Adipocyte (in vitro differentiated cells): Measurements from ENCODE around the gene FAM163B.

Experiments
- DNase-seq: peaks from one replicate; pipeline ENCODE4 v3.0.0-alpha.2; 2015; ENCODE audit warnings: low read depth
- H3K27me3 ChIP-seq: replicated peaks from 2 replicates; pipeline ENCODE4 v1.7.0; 2013; ENCODE audit warnings: mild to moderate bottlenecking, low read length, moderate library complexity; ENCODE audit not compliant: control insufficient read depth, insufficient read depth
- H3K36me3 ChIP-seq: 2 replicates; pipeline ENCODE4 v1.7.0; 2013; ENCODE audit warnings: low read length, mild to moderate bottlenecking, moderate library complexity; ENCODE audit not compliant: control insufficient read depth, insufficient read depth, severe bottlenecking
- H3K4me1 ChIP-seq: 2 replicates; pipeline ENCODE4 v1.7.0; 2013; ENCODE audit warnings: mild to moderate bottlenecking, low read length, moderate library complexity; ENCODE audit not compliant: control insufficient read depth, insufficient read depth
- H3K4me3 ChIP-seq: 2 replicates; pipeline ENCODE4 v1.7.0; 2013; ENCODE audit warnings: mild to moderate bottlenecking, low read length, moderate library complexity
- H3K9ac ChIP-seq: 2 replicates; pipeline ENCODE4 v1.7.0; 2013; ENCODE audit warnings: mild to moderate bottlenecking, low read length, moderate library complexity
- H3K9me3 ChIP-seq: 2 replicates; pipeline ENCODE4 v1.7.0; 2013; ENCODE audit warnings: mild to moderate bottlenecking, low read length, moderate library complexity; ENCODE audit not compliant: control insufficient read depth

Gene FAM163B

GRCh38 chr9:133645021-133645765, 36.0 kb upstream of the FAM163B start:
- Histone ChIP-seq H3K4me3 (no peak overlapping the region), H3K36me3 (no peaks in the 10 kb centered on the region), H3K27me3 (peaks cover 82% of the 10 kb centered on the region), H3K9me3 (no peaks in the 10 kb centered on the region), H3K9ac (no peak overlapping the region), H3K4me1 (no peaks in the 10 kb centered on the region)
- no peak for DNase-seq

- peaks cover 82% of the 10 kb centered on the region for H3K27me3 ChIP-seq
- H3K9me3 ChIP-seq = no peaks in the 10 kb centered on the region
- H3K9ac ChIP-seq = no peak overlapping the region
- no peak overlapping the region for H3K4me3 ChIP-seq
- no peaks in the 10 kb centered on the region for H3K36me3 ChIP-seq
- DNase-seq = no peak
- H3K4me1 ChIP-seq = no peaks in the 10 kb centered on the region
Measured at GRCh38 chr9:133643978-133644760, 35.0 kb upstream of the FAM163B start.

- H3K9ac ChIP-seq = no peak overlapping the region
- no peak overlapping the region for H3K4me3 ChIP-seq
- H3K27me3 ChIP-seq = peaks cover 81% of the 10 kb centered on the region
- no peak for DNase-seq
- H3K9me3 ChIP-seq = no peaks in the 10 kb centered on the region
- no peaks in the 10 kb centered on the region for H3K36me3 ChIP-seq
- no peaks in the 10 kb centered on the region for H3K4me1 ChIP-seq
Measured at GRCh38 chr9:133643362-133643755, 34.2 kb upstream of the FAM163B start.

GRCh38 chr9:133642708-133643361, 33.6 kb upstream of the FAM163B start:
- no peak for DNase-seq
- no peaks in the 10 kb centered on the region for H3K9me3 ChIP-seq
- peaks cover 79% of the 10 kb centered on the region for H3K27me3 ChIP-seq
- H3K4me3 ChIP-seq = no peak overlapping the region
- no peaks in the 10 kb centered on the region for H3K36me3 ChIP-seq
- H3K4me1 ChIP-seq = no peaks in the 10 kb centered on the region
- H3K9ac ChIP-seq = no peak overlapping the region

- Histone ChIP-seq H3K9ac (no peak overlapping the region), H3K27me3 (peaks cover 79% of the 10 kb centered on the region), H3K36me3 (no peaks in the 10 kb centered on the region), H3K4me3 (no peak overlapping the region), H3K4me1 (no peaks in the 10 kb centered on the region), H3K9me3 (no peaks in the 10 kb centered on the region)
- no peak for DNase-seq
Measured at GRCh38 chr9:133641861-133642595, 32.8 kb upstream of the FAM163B start.

GRCh38 chr9:133641396-133641655, 32.1 kb upstream of the FAM163B start:
- DNase-seq = no peak
- H3K4me1 ChIP-seq = no peaks in the 10 kb centered on the region
- no peaks in the 10 kb centered on the region for H3K9me3 ChIP-seq
- no peaks in the 10 kb centered on the region for H3K36me3 ChIP-seq
- H3K9ac ChIP-seq = no peak overlapping the region
- H3K27me3 ChIP-seq = peaks cover 82% of the 10 kb centered on the region
- no peak overlapping the region for H3K4me3 ChIP-seq

- no peak overlapping the region for H3K9ac ChIP-seq
- no peaks in the 10 kb centered on the region for H3K9me3 ChIP-seq
- H3K4me1 ChIP-seq = no peaks in the 10 kb centered on the region
- H3K4me3 ChIP-seq = no peak overlapping the region
- peaks cover 82% of the 10 kb centered on the region for H3K27me3 ChIP-seq
- H3K36me3 ChIP-seq = no peaks in the 10 kb centered on the region
- DNase-seq = no peak
Measured at GRCh38 chr9:133640580-133641395, 31.6 kb upstream of the FAM163B start.

GRCh38 chr9:133640160-133640559, 31.0 kb upstream of the FAM163B start:
- H3K27me3 ChIP-seq = peaks cover 84% of the 10 kb centered on the region
- no peaks in the 10 kb centered on the region for H3K36me3 ChIP-seq
- no peak overlapping the region for H3K4me3 ChIP-seq
- H3K9ac ChIP-seq = no peak overlapping the region
- no peak for DNase-seq
- no peaks in the 10 kb centered on the region for H3K9me3 ChIP-seq
- H3K4me1 ChIP-seq = no peaks in the 10 kb centered on the region

- H3K4me3 ChIP-seq = no peak overlapping the region
- no peaks in the 10 kb centered on the region for H3K36me3 ChIP-seq
- H3K9me3 ChIP-seq = no peaks in the 10 kb centered on the region
- H3K27me3 ChIP-seq = peaks cover 85% of the 10 kb centered on the region
- no peak for DNase-seq
- no peaks in the 10 kb centered on the region for H3K4me1 ChIP-seq
- H3K9ac ChIP-seq = no peak overlapping the region
Measured at GRCh38 chr9:133639613-133640012, 30.4 kb upstream of the FAM163B start.

GRCh38 chr9:133638711-133639110, 29.5 kb upstream of the FAM163B start:
- Histone ChIP-seq H3K4me3 (no peak overlapping the region), H3K4me1 (no peaks in the 10 kb centered on the region), H3K9me3 (no peaks in the 10 kb centered on the region), H3K9ac (no peak overlapping the region), H3K36me3 (no peaks in the 10 kb centered on the region), H3K27me3 (peaks cover 85% of the 10 kb centered on the region)
- DNase-seq = no peak
